SK-N-SH (cell line): ENCODE data around the gene TC2N.

Experiments used
- CTCF ChIP-seq: fragments of 200-600 bp; sonication (generic); IDR thresholded peaks from 2 replicates; pipeline ENCODE4 v1.6.1; 2017; ENCODE audit warnings: antibody characterized with exemption, mild to moderate bottlenecking, moderate library complexity
- GATA2 ChIP-seq: sonication (generic); formaldehyde crosslinking; IDR thresholded peaks from 2 replicates; pipeline ENCODE4 v1.5.0; 2020; ENCODE audit warnings: mild to moderate bottlenecking, missing genetic modification reagents
- POLR2AphosphoS5 ChIP-seq: IDR thresholded peaks from 2 replicates; pipeline ENCODE4 v1.6.1; 2012; ENCODE audit warnings: low read depth, low read length
- RCOR1 ChIP-seq: fragments of 150-350 bp; IDR thresholded peaks from 2 replicates; pipeline ENCODE4 v1.6.1; 2017; ENCODE audit warnings: antibody characterized with exemption, low read length
- SMC3 ChIP-seq: IDR thresholded peaks from 2 replicates; pipeline ENCODE4 v1.6.1; 2012; ENCODE audit warnings: low read depth, low read length, improper control_type of control experiment
- TF ChIP-seq, protein P1 (sequence below): fragments of 150-350 bp; IDR thresholded peaks from 2 replicates; pipeline ENCODE4 v1.6.1; 2016; ENCODE audit warnings: mild to moderate bottlenecking, low read depth, low read length
- TF ChIP-seq, protein P2 (sequence below): IDR thresholded peaks from 2 replicates; pipeline ENCODE4 v1.6.1; 2012; ENCODE audit warnings: mild to moderate bottlenecking, low read depth, low read length, moderate library complexity

DNA sequence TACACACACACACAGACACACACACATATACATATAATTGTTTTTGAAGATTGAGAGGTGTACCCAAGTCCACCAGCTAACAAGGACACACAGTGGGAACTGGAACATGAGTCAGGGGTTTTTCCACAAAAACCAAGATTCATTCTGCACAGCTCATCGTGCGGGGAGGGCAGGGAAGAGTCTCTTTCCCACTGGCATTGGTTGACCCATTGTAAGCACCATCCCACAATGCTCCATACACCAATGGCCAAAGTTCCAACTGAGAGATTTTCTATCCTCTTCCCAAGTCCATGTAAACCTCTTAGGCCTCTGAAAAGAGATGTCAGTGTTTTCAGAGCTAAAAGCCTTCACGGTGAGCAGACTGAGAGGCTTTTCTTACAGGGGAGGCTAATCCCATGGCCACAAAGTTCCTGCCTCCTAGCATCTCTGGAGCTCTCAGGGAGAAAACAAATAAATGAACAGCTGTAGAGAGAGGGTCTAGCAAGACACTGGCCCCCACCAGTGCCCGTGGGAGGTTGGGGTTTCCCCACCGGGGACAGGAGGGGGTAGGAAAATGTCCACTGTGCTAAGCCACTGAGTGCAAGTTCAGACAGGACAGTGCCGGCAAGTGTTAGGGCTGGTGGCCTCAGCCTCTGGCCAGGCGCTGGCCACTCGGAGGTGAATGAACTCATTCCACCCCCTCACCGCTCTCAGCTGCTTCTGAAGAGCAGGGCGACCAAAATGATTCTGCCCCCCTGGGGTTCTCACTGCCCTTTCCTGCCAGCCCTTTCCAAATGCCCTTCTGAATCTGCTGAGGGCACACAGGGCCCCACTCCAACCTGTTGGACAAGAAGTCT is 21.5 kb upstream of the TC2N start:
- TF ChIP-seq CTCF (no peak), POLR2AphosphoS5 (no peak), RCOR1 (no peak), SMC3 (no peak), GATA2 (no peak)
- TF ChIP-seq, protein P1, sequence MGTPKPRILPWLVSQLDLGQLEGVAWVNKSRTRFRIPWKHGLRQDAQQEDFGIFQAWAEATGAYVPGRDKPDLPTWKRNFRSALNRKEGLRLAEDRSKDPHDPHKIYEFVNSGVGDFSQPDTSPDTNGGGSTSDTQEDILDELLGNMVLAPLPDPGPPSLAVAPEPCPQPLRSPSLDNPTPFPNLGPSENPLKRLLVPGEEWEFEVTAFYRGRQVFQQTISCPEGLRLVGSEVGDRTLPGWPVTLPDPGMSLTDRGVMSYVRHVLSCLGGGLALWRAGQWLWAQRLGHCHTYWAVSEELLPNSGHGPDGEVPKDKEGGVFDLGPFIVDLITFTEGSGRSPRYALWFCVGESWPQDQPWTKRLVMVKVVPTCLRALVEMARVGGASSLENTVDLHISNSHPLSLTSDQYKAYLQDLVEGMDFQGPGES = no peak
- TF ChIP-seq, protein P2, sequence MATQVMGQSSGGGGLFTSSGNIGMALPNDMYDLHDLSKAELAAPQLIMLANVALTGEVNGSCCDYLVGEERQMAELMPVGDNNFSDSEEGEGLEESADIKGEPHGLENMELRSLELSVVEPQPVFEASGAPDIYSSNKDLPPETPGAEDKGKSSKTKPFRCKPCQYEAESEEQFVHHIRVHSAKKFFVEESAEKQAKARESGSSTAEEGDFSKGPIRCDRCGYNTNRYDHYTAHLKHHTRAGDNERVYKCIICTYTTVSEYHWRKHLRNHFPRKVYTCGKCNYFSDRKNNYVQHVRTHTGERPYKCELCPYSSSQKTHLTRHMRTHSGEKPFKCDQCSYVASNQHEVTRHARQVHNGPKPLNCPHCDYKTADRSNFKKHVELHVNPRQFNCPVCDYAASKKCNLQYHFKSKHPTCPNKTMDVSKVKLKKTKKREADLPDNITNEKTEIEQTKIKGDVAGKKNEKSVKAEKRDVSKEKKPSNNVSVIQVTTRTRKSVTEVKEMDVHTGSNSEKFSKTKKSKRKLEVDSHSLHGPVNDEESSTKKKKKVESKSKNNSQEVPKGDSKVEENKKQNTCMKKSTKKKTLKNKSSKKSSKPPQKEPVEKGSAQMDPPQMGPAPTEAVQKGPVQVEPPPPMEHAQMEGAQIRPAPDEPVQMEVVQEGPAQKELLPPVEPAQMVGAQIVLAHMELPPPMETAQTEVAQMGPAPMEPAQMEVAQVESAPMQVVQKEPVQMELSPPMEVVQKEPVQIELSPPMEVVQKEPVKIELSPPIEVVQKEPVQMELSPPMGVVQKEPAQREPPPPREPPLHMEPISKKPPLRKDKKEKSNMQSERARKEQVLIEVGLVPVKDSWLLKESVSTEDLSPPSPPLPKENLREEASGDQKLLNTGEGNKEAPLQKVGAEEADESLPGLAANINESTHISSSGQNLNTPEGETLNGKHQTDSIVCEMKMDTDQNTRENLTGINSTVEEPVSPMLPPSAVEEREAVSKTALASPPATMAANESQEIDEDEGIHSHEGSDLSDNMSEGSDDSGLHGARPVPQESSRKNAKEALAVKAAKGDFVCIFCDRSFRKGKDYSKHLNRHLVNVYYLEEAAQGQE = no peak
